Epithelial cell of proximal tubule (primary cell): ENCODE data around the gene LPIN1. TPM values are rescaled to one million over a fixed set of nuclear protein-coding genes. Genes with fewer than 3 reads are reported as not detected.

Experiments used
- DNase-seq: peaks from one replicate; pipeline ENCODE4 v3.0.0-alpha.2; 2011; ENCODE audit warnings: low read depth
- H3K4me3 ChIP-seq: 2 replicates; pipeline ENCODE4 v1.5.1; 2011; ENCODE audit warnings: low read depth, mild to moderate bottlenecking, low read length
- total RNA-seq: library from RNA; depleted of rRNA; stranded (reverse); fragments of >200 nt; gene quantifications from 2 replicates; pipeline ENCODE4 v1.2.3, GENCODE V29; 2015
- TF ChIP-seq, protein P1 (sequence below): conservative IDR thresholded peaks from 2 replicates; pipeline ENCODE4 v1.5.1; 2012; ENCODE audit warnings: low read depth, mild to moderate bottlenecking, low read length

The LPIN1 gene
- total RNA-seq, 1 donor from 2014 or later: 33.8 TPM

DNA sequence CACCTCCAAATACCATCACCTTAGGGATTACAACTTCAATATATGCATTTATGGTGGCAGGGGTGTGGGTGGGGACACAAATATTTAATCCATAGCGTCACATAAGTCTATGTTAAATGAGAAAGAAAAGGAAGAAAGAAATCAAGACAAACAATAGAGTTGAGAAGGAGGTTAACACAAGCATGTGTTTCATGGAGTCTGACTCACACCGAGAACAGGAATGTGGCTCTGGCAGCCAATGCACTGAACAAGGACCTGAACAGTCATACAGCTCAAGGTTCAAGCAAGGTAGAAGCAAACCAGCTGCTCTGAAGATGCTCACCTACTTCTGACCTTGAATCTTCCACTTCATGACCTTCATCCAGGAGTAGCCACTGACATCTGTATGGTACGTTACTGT is 36.2 kb upstream of the LPIN1 start:
- DNase-seq: no peak
- no peak overlapping the region for H3K4me3 ChIP-seq
- TF ChIP-seq, protein P1, sequence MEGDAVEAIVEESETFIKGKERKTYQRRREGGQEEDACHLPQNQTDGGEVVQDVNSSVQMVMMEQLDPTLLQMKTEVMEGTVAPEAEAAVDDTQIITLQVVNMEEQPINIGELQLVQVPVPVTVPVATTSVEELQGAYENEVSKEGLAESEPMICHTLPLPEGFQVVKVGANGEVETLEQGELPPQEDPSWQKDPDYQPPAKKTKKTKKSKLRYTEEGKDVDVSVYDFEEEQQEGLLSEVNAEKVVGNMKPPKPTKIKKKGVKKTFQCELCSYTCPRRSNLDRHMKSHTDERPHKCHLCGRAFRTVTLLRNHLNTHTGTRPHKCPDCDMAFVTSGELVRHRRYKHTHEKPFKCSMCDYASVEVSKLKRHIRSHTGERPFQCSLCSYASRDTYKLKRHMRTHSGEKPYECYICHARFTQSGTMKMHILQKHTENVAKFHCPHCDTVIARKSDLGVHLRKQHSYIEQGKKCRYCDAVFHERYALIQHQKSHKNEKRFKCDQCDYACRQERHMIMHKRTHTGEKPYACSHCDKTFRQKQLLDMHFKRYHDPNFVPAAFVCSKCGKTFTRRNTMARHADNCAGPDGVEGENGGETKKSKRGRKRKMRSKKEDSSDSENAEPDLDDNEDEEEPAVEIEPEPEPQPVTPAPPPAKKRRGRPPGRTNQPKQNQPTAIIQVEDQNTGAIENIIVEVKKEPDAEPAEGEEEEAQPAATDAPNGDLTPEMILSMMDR: no peak

DNA sequence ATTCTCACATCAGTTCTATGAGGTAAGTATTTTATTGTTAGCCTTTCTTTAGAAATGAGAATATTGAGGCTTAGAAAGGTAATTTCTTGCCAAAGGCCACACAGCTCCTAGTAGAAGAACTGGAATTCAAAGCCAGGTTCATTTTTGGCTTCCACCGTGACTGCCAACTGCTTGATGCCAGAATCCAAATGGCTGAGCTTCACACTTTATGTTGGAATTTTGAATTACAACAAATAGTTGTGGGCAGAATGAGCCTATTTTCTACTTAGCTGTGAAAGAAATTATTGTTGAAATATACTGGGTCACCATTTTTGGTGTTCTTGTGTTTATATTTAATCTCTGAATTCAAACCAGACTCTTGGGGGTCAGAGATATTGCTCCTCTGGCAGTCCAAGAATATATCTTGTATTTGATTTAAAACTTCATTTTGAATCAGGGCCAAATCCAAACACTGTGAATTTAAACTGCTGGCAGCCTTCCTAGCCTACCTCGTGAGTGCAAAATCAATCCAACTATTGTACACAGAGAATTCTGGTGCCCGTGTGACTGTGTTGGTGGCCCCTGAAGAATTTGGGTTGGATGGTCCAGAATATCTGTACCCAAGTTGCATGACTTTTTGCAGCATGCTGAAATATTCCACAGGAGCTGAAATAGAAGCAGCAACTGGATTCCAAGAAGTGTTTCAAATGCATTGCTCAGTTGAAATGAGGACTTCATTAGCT is 35.6 kb upstream of the LPIN1 start:
- TF ChIP-seq, protein P1: no peak
- no peak for DNase-seq
- no peak overlapping the region for H3K4me3 ChIP-seq

GRCh38 chr2:11711354-11711716 is 35.1 kb upstream of the LPIN1 start:
- no peak for DNase-seq
- H3K4me3 ChIP-seq: no peak overlapping the region
- TF ChIP-seq, protein P1: no peak

- no peak for DNase-seq
- TF ChIP-seq, protein P1: no peak
- H3K4me3 ChIP-seq: no peak overlapping the region
These were observed 34.7 kb upstream of the LPIN1 start for GRCh38 chr2:11711751-11712150.

GRCh38 chr2:11712866-11713265 is 33.6 kb upstream of the LPIN1 start:
- no peak for DNase-seq
- TF ChIP-seq, protein P1: no peak
- H3K4me3 ChIP-seq: no peak overlapping the region

DNA sequence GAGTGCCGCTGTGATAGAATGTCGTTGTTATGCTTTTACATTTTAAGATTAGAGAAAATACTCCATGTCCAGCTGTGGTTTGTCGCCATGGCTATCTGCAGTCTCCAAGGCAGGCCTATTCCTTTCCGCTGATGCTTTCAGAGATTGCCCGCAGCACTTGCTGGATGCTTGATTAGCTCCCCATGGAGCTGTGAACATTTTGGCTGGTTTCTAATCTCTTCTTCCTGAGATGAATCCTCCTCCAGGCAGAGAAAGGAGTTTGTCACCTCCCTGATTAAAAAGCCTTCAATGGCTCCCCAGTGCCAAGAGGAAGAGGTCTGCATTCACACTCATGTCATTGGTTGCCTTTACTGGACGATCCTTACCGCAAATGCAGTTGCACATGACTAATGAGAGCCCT is 32.6 kb upstream of the LPIN1 start:
- no peak overlapping the region for H3K4me3 ChIP-seq
- TF ChIP-seq, protein P1: no peak
- no peak for DNase-seq

DNA sequence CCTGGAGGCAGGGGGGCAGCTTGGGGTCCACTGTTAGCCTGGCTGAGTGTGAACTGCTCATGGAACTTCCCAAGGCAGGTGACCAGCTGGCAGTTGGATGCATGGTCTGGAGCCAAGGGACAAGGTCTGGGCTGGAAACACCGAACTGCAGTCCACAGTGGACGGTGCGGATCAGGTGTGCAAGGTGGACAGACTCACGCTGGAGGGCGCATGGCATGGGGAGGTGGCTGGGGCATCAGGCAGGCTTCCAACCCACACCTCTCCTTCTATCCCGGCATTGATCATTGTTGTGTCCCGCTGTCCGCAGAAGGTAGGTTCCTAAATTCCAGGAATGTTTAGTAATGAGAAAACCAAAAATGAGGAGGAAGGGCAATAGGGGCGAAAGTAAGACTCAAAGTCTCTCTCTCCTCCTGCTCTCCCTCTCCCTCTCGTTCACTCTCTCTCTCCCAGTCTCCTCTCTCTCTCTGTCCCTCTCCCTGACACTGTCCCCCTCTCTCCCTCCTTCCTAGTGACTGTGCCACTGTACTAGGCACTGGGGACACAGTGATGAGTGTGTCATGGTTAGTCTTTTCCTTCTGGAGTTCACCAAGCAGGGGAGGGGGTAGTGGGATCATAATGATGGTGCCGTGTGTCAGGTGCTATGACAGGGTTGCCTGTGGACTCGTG is 30.3 kb upstream of the LPIN1 start:
- no peak for DNase-seq
- no peak overlapping the region for H3K4me3 ChIP-seq
- TF ChIP-seq, protein P1: no peak
